ENCODE results near the gene ZNF527.
"Not testable (repeated sequence)": the region's sequence is repeated elsewhere in the genome, so short reads cannot be mapped to it uniquely, and the experiment has no call there.

Gene ZNF527

DNA sequence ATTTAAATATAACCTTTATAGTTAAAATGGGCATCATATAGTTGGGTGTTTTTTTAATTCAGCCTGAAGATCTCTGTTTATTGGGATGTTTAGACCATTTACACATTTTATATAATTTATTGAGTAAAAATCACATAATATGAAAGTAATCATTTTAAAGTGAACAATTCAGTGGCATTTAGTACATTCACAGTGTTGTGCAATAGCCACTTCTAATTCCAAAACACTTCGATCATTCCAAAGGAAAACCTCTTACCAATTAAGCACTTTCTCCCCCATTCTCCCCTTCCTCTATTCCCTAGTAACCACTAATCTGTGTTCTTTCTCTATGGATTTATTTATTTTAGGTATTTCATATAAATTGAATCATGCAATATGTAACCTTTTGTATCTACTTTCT, 30.2 kb downstream of the ZNF527 start:
- no peak for DNase-seq (ENCODE audit: low read depth)
- H3K4me3 ChIP-seq (ENCODE audit: low read length) = no peak overlapping the region
- no peak for TF ChIP-seq CTCF (conservative IDR thresholded peaks at IDR 0.05; ENCODE audit: low read depth, low read length)

DNA sequence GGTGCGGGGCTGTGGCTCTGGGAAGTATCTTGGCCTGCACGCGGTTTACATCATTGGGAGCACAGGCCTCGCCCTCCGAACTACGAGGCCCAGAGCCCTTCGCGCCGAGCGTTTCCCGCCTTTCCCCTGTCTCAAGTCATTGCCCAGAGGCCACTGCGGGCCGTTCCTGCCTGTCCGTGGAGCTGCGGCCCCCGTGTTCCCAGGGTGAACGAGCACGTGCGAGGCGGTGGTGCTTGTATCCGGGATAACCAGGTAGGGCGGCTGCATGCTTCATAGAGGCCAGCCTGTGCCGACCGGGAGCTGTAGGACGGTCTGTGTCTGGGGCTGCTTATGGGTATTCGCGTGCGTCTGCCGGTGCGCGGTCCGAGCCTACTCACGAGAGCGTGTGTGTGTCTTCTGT, 32.5 kb downstream of the ZNF527 start:
- no peak overlapping the region for H3K4me3 ChIP-seq (ENCODE audit: low read length)
- no peak for DNase-seq (ENCODE audit: low read depth)
- TF ChIP-seq CTCF (conservative IDR thresholded peaks at IDR 0.05; ENCODE audit: low read depth, low read length) = no peak

- DNase-seq (ENCODE audit: low read depth); H3K4me3 ChIP-seq (ENCODE audit: low read length): not testable (repeated sequence)
Observed at GRCh38 chr19:37406140-37406846, 35.4 kb downstream of the ZNF527 start.

DNA sequence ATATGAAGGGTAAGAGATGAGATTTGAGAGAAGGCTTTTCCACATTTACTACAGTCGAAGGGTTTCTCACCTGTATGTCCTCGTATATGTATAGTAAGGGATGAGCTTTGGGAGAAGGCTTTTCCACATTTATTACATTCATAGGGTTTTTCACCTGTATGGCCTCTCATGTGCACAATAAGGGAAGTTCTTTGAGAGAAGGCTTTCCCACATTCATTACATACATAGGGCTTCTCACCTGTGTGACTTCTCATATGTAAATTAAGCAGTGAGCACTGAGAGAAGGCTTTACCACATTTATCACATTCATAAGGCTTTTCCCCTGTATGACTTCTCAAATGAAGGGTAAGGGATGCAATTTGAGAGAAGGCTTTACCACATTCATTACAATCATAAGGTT, 41.8 kb downstream of the ZNF527 start:
- no peak for TF ChIP-seq CTCF (conservative IDR thresholded peaks at IDR 0.05; ENCODE audit: low read depth, low read length)
- DNase-seq (ENCODE audit: low read depth) = no peak
- H3K4me3 ChIP-seq (ENCODE audit: low read length) = no peak overlapping the region

GRCh38 chr19:37413313-37414084, 42.6 kb downstream of the ZNF527 start:
- no peak overlapping the region for H3K4me3 ChIP-seq (ENCODE audit: low read length)
- no peak for TF ChIP-seq CTCF (conservative IDR thresholded peaks at IDR 0.05; ENCODE audit: low read depth, low read length)
- no peak for DNase-seq (ENCODE audit: low read depth)
